H1 (cell line): Measurements from ENCODE around the gene MBOAT2. TPM values are rescaled to one million over a fixed set of nuclear protein-coding genes. Genes with fewer than 3 reads are reported as not detected.

ENCODE experiments used
- FOSL1 ChIP-seq: IDR thresholded peaks from 2 replicates; pipeline ENCODE4 v1.6.1; 2011; ENCODE audit warnings: mild to moderate bottlenecking, low read depth, low read length, moderate library complexity; ENCODE audit not compliant: insufficient read depth
- KDM5A ChIP-seq: fragments of 200-600 bp; IDR thresholded peaks from 2 replicates; pipeline ENCODE4 v1.7.1; 2012; ENCODE audit warnings: mild to moderate bottlenecking, low read length, inconsistent platforms, mixed read lengths
- POU5F1 ChIP-seq: IDR thresholded peaks from 2 replicates; pipeline ENCODE4 v1.6.1; 2011; ENCODE audit warnings: low read depth, mild to moderate bottlenecking, low read length, moderate library complexity
- RBBP5 ChIP-seq: IDR thresholded peaks from 2 replicates; pipeline ENCODE4 v1.7.1; 2012; ENCODE audit warnings: low read depth, mild to moderate bottlenecking, inconsistent platforms, low read length, moderate library complexity, borderline replicate concordance
- TAF1 ChIP-seq: IDR thresholded peaks from 2 replicates; pipeline ENCODE4 v1.6.1; 2011; ENCODE audit warnings: mild to moderate bottlenecking, low read depth, low read length
- ZNF274 ChIP-seq: IDR thresholded peaks from 2 replicates; pipeline ENCODE4 v1.7.0; 2012; ENCODE audit warnings: low read length, borderline replicate concordance; ENCODE audit errors: extremely low read depth
- polyA plus RNA-seq, 7 experiments: library from polyadenylated mRNA; depleted of rRNA in 3 of 7; stranded (reverse) in 5 of 7; unstranded in 2 of 7; fragments of >200 nt in 5 of 7; fragments of 200-250 nt in 2 of 7; gene quantifications; 1 replicate in 5 of 7; 2 replicates in 1 of 7; 4 replicates in 1 of 7; pipeline versions ENCODE4 v1.2.1 to v1.2.3, GENCODE V29; 2011 to 2013; ENCODE audit warnings: missing spikeins in 2 of 7, mixed read lengths in 2 of 7
- total RNA-seq: library from RNA; stranded (reverse); fragmentation: NEBNext Ultra II Directional; extraction: Animal tissue kit (Norgen Biotek cat#: 25700); gene quantifications from 2 replicates; pipeline ENCODE4 v1.2.1, GENCODE V29; 2021
- TF ChIP-seq, protein P1 (sequence below): IDR thresholded peaks from 2 replicates; pipeline ENCODE4 v1.6.1; 2012; ENCODE audit warnings: low read length, inconsistent platforms

MBOAT2 gene
- total and polyA plus RNA-seq, 2 of the 8 experiments (the other 6 are each of a cell fraction or from before 2014, with no cell fraction given): 11.2 to 23.4 TPM

DNA sequence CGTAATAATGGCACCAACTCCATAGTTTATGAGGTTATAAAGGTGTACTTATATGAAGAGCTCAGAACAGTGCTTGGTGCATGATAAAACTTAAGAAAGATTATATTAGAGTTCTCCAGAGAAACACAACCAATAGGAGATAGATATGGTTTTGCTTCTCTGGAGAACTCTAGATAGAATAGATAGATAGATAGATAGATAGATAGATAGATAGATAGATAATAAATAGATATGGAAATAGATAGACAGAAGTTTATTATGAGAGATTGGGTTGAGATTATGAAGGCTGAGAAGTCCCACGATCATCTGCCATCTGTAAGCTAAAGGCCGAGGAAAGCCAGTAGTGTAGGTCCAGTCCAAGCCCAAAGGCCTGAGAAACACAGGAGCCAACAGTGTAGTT lies 2.9 kb upstream of the MBOAT2 start (continued):
- TF ChIP-seq, protein P1, sequence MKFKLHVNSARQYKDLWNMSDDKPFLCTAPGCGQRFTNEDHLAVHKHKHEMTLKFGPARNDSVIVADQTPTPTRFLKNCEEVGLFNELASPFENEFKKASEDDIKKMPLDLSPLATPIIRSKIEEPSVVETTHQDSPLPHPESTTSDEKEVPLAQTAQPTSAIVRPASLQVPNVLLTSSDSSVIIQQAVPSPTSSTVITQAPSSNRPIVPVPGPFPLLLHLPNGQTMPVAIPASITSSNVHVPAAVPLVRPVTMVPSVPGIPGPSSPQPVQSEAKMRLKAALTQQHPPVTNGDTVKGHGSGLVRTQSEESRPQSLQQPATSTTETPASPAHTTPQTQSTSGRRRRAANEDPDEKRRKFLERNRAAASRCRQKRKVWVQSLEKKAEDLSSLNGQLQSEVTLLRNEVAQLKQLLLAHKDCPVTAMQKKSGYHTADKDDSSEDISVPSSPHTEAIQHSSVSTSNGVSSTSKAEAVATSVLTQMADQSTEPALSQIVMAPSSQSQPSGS: no peak
- TF ChIP-seq TAF1: no peak
- TF ChIP-seq ZNF274: no peak
- no peak for TF ChIP-seq KDM5A
- no peak for TF ChIP-seq RBBP5
- no peak for TF ChIP-seq POU5F1
- TF ChIP-seq FOSL1: no peak
